Hematopoietic multipotent progenitor cell treated with erythropoietin and hydrocortisone succinate and interleukin-3 and kit ligand, for 17 days (in vitro differentiated cells): Measurements from ENCODE around the gene NEGR1.

Experiments
- DNase-seq: peaks from one replicate; pipeline ENCODE4 v3.0.0-alpha.2; 2015; ENCODE audit warnings: low spot score

The NEGR1 gene

DNA sequence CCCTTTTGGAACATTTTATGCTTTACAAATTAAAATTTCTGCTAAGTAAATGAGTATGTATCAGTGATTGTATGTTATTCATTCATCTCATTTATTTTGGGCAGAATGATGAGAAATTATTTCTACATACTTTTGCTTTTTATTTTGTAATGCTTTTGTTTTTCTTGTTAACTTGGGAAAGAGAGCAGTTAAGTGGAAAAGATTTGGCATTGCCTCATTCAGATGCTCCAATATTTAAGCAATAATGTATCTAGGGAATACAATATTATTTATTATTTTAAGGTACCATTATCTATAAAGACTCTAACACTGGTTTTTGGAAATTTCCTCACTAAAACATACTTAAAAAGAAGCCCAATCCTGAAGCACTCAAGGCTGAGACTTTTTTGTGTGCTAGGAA lies 431.8 kb downstream of the NEGR1 start:
- no peak for DNase-seq

DNA sequence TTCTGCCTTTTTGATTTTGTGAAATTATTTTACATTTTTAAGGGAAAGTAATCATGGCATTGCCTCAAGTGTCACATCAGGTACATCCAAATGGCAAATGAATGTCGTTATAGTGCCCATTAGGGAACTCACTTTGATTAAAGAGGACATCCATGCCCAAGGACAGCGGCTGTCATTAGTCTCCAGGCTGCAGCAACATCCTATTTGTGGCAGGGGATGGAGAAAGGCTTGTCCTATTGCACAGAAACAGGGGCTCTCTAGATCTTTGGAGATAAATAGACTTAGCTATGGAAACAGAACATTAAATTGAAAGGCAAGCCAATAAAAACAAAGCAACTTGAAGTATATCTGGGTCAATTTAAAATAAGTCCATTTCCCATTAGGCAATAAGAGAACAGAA lies 439.3 kb downstream of the NEGR1 start:
- DNase-seq = no peak

DNA sequence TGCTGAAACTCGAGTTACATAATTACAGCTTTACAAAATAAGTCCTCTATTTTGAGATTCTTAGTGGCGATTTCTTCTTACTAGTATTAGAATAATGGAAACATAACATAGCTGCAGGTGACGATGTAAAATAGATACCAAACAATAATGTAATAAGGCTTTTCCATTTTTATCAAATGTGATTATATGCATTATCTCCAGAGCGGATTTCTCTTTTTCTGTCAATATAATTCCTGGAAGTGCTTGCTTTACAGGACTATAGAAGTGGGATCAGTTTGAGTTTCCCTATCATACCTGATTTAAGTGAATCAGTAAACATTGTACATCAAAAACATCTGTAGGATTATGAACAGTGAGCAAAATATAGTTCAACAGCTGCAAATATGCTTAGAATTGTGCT lies 442.5 kb downstream of the NEGR1 start:
- no peak for DNase-seq

DNA sequence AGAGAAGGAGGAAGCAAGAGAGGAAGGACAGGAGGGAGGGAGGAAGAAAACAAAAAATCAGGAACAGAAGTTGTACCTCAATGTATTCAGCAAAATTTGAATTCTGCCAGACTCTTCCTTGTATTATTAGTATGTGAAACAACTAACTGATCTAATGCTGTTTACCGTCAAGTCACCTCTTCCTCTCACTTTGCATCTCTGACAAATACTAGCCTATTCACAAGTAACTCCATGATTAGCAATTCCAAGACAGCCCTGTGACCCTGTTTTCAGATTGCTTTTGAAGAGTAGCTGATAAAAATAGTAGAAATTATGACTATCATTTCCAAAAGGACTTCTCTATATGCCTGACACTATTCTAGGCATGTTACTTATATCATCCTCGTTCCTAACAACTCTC lies 445.4 kb downstream of the NEGR1 start:
- no peak for DNase-seq

DNA sequence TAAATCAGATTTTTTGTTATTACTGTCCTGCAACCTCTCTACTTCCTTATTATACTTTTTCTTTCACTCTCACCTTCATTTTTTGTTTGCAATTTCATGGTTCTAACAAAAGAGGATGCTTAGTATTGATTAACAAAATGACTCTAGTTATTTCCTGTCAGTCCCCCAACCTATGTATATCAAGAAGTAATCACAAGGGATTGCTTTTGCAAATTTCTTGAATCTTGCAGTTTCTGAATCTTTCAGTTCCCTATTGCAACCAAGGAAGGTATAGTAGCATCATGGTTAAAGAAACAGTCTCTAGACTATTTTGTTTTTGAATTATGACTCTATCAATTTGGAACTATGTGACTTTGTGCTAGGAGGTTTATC lies 446.9 kb downstream of the NEGR1 start:
- no peak for DNase-seq

DNA sequence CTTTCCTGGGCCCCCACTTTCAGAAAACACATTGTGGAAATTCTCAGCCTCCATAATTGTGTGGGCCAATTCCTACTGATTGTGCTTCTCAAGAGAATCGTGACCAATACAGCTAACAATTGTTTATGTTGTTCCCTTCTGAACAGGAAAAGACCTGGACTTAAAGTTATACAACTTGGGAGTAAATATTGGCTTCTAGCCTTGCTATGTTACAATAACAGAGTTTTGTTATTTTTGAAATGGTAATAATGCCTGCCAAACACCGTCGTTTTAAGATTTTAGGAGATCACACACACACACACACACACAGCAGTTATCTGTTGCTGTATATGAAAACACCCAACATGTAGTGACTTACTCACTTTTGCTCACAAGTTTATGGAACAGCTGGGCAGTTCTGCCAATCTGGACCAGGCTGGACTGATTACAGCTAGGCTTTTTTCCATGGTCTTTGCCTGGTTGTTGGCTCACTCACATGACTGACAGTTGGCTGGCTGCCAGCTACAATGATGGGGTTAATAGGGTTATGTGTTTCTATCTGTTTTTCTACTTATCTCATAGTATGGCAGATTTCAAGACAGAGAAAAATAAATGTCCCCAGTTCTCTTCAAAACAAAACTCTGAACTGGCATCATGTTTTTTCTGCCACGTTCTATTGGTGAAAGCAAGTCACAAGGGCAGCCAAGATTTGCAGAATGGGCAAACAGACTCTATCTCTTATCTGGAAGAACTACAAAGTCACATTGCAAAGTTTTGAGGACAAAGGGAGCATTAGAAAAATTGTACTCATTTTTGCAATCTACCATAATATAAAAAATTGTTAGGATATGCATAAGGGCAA lies 447.5 kb downstream of the NEGR1 start:
- DNase-seq = peak; percentile 27

DNA sequence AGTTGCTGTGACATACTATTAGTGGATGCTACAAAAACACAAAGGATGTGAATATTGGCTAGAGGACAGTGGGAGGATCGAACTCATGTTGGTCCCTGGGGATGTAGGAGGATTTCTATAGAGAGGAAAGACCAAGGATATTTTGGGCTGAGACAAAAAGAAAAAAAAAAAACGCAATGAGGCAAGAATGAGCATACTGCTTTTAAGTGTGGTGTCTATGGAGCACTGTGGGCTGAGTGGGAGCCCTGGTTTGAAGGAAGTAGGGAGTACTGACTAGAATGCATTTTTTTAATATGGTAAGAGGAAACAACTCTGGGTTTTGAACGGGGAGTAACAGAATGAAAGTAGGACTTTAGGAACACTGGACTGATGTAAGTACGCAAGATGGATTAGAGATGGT lies 450.7 kb downstream of the NEGR1 start:
- no peak for DNase-seq

DNA sequence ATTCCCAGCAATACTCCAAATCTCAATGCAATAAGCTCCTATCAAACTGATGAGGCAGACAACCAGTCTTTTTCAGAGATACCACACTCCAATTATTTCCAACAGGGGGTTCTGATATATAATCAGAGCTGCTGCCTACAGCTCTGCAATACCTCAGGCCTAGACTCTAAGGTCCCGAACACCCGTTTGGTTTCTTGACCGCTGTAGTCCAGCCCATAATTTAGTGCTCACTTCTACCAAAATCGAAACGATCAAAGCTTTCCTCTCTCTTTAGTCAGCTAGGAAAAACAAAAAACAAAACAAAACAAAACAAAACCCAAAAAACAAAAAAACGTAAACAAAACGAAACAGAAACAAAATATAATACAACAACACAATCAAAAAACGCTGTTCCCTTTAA lies 453.0 kb downstream of the NEGR1 start:
- DNase-seq = no peak

DNA sequence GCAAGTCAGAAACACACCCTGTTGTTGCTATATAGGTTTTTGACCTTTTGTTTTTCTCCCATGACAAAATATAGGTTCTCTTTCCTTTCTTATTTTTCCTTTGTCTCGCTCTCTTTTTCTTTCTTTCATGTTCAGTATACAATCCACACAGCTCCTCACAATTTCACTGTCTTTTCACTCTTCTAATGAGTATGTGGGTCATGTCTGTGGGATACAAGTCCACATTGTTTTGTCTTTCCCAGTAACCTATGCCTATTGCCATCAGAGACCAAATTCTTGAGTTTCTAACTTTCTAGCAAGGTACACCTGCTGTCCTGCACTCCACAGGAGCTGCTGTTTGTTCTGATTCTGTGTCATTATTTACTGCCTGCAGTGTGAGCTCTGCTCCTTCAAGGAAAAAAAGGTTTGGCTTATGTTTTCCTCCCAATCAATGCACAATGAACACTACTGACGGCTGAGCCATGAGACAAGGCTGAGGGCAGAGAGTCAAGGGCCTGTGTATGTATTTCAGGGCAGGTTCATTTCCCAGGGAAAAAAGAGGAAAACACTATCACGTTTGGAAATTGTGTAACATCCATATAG lies 453.8 kb downstream of the NEGR1 start:
- DNase-seq = no peak

DNA sequence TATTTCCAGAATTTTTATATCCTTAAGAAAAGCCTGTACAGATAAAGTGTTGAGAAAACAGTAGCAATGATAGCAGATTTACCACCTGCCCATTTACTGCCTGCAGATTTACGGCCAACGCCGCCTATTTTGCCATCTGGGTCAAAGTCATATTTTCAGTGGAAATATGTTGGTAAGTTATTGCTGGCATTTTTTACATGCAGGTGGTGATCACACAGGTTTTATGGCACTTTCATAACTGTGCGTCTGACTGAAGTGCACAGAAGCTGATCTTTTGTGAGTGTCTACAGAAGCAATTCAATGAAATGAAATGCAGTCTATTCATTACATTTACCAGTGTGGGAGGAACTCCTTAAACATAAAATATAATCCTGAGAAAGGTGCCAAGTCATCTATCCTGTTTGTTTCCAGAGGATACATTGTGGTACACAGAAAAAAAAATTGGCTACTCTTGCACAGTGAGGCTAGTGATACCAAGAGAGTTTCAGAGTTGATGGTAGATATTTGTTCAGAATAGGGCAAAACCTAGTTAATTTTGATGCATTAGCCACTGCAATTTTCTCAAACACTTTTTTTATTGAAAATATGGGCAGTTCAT lies 458.5 kb downstream of the NEGR1 start:
- no peak for DNase-seq

DNA sequence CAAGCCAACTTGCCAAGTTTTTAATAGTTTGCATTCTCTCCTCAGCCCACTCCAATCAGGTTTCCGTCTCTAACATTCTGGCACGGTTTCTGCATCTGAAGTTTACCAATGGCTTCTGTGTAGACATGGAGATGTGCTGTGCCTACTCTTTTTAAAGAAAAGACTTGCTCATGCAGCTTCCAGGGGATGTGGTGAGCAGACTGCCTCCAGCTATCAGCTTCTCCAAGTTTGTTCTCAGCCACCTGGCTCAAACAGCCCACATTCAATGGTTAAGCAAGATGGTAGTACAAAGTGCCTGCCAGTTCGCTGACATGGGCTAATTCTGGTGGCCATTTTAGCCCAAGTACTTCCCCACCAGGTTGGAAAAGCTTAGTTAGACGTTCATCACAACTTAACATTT lies 465.3 kb downstream of the NEGR1 start:
- DNase-seq = no peak

DNA sequence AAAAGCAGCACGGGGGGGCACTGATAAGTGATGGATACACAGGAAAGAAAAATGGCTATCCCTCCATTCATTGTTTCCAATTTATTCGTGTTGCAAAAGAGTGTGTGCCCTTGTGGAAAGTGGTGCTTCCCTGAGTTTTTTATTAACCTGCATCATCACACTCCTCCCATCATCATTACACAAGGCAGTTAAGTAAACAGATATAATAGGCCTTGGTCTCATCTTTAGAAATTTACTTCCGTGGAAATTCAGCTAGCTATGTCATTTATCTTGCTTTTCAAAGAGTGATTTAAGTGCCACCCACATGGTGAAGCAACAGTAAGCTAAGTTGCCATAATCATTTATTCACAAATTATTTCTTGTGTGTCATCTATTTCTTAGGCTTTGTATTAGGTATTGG lies 473.3 kb downstream of the NEGR1 start:
- DNase-seq = no peak

DNA sequence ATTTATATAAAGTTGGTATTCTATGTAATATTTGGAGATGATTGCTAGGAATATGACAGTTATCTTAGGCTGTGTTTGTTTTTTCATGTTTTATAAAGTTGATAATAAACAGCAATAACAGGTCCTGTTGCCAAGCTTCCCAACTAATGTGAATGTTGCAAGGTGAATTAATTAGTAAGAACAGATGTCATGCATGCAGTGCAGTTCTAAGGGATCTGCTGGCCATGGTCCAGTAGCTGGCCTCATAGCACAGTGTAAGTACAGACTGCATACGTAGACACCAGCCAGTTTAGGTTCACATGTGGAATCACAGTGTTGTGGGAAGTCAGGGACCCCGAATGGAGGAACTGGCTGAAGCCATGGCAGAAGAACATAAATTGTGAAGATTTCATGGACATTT lies 478.2 kb downstream of the NEGR1 start:
- no peak for DNase-seq

DNA sequence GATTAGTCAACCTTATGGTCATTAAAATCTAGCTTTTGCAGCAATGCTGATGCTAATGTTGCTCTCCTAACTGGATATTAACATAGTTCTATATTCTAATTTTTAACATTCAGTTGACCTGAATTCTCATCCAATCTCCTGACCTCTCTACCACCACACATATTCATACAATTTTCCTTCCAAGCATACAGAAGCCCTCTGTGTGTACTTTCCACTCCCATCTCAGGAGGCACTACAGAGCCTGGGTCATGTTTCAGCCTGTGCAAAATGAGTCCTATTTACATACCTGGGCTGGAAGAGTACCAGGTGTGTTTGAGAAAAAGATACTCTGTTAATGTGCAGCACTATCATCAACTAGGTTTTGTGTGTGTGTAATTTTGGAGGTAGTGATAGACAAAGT lies 486.3 kb downstream of the NEGR1 start:
- no peak for DNase-seq

DNA sequence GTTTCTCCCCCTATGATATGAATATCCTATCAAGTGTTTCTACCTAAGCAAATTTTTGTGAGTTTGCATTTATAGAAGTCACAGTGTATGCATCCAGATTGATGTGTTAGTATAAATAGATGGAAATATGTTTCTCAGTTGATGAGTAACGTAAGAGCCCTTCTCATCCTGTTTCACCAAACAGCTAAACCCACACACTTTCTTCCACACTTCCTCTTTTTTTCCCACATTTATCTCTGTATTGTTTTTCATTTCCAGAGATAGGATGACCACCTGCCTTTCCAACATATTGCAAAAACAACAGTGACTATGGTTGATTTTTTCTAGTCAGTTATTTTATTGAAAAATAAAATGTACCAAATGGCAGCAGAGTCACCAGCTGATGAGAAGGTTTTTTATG lies 490.1 kb downstream of the NEGR1 start:
- no peak for DNase-seq

DNA sequence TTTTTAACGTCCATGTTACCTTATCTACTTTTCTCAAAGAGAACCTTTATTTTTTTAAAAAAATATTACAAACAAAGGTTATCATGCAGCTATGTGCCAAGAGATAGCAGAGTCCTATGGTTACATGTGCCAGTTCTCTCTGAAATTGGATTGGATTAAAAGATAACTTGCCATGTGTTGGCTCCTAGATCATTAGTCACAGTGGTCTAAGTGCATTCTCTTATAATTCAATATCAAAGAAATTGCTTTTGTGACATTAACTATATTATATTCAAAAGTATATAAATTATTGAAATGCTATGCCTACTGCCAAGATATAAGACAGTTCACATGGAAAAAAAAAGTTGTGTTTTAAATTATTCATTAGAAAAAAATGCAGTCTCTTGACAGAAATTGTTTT lies 494.2 kb downstream of the NEGR1 start:
- DNase-seq = no peak

DNA sequence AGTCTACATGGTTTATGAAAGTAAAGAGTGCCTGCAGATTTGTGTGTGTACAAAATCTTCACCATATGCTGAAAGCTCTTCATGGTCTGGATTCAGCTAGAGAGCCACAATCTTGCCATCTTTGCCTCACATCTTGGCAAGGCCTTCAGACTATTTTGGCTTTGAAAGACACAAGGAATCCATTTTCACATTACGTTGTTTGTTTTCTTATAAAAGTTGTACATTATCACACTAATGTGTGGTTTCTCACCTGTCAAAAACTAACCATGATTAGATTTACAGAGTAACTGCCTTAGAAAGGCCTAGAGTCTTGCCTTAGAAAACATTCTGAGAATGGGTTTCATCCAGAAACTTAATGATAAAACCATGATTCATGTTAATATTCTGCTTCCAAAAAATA lies 494.6 kb downstream of the NEGR1 start:
- no peak for DNase-seq

DNA sequence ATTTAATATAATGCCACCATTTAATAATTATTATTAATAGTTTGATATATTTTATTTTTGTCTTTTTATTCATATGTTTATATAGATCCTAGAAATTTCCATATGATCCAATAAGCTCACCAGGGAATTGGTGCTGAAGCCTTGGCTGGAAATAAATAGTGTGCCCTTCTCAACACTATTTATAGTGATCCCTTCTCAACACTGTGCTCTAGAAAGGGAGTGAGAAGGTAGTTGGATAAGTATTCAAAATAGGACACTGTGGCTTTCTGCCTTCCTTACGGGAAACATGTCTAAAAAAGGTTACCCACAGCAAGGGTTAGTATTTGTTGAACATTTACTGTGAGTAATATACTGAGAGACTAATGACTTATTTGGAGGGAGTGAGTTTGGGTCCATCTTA lies 496.1 kb downstream of the NEGR1 start:
- no peak for DNase-seq

DNA sequence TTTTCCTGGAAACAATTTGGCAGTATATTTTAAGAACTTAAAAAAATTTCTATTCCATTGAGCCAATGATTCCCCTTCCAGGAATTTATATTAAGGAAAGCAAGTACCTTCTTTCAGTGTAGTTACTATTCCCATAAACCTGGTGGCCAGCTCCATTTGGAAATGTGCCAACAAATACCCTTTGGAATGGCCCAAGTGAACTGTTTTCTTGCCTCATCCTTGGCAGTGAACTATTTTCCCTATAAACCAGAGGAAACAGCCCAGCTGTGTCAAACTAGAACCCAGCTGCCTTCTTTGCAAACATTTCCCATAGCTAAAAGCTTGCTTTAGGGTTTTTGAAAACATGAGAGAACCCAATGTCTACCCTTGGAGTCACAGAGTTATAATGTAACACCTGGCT lies 496.9 kb downstream of the NEGR1 start:
- no peak for DNase-seq

DNA sequence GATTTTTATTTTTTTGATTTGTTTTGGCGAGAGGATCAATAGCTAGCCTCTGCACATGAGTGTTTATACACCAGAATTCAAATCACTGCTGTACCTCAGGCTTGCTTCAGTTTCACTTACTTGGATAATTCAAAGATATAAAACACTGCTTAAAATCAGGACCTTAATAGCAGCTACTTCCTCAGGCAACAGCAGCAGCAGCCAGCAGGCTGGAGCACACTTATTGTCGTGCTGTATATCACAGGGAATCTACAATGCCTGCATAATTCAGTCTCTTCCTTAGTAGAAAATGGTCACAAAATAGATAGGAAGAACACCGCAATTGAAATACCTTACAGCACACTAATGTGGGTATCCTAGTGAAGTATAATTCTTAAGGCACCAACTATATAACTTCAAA lies 497.3 kb downstream of the NEGR1 start:
- DNase-seq = no peak

DNA sequence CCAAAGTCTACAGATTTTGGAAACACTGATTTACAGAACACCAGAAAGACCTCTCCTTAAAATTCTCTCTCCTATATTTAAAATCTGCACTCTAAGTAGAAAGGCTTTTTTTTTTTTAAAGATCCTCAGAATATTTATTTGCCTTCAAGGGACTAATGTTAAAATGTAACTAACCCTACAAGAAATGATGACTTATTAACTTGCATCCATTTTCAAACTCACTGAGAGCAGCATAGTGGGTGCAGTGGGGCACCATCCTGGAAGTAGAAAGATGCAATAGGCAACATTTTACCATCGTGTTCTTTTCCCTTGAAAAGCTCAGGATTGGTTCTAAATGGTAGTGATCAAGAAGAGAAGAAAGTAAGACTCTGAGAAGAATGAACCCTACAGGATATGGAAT lies 498.1 kb downstream of the NEGR1 start:
- no peak for DNase-seq

DNA sequence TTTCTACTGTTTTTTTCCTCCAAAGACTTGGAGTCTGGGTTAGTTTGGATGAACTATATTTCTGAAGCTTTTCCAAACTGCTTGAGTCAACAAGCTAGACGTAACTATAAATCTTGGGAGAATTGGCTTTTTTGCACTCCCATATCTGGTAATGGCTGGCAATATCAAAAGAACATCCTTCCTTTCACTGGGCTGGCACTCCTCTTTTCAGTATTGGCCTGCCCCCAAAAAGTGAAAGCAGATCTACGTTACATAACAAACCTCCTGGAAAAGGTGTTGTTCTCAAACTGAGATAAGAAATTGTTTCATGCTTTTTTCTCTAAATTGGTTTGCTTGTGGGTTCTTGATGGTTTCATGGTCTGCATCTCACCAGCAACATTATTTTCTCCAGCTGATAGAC lies 499.3 kb downstream of the NEGR1 start:
- no peak for DNase-seq

DNA sequence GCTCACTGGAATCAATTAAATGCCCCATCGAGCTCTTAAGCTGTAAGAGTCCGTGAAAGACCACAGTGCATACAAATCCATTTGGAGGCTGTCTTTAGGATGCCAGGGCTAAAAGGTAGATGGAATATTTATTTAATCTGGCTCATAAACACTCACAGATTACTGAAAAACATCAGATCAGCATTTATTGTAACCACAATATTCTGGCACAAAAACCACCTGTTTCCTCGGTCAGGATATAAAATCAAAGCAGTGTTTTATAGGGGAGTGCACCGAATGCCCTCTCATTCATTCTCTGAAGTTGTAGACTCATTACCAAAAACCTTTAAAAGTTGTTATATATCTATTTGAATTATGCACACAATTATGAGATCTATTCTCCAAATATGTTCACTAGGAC lies 500.9 kb downstream of the NEGR1 start:
- DNase-seq = no peak

DNA sequence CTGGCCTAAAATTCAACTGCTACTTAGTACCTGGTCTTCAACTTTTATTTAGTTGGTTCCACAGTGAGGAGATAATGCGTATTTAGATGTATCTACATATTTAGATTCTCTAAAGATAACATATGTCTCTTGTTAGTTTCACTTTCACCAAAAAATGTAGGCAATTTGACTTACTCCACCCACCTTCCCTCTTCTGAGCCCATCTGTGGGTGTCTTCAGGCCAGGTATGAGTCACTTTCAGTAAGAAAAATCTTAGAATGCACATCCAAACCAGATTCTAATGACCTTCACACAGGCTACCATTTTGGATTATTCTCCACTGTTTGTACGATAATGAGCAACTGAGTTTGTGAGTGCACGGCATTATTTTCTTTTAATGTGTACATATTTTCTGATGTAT lies 501.7 kb downstream of the NEGR1 start:
- DNase-seq = no peak
